Astrocyte of the spinal cord (primary cell): Measurements from ENCODE around the gene SOX6.

Experiments
- DNase-seq: peaks from one replicate; pipeline ENCODE4 v3.0.0; 2011; ENCODE audit warnings: low read depth, low spot score
- H3K4me3 ChIP-seq: 2 replicates; pipeline ENCODE4 v1.5.1; 2011; ENCODE audit warnings: low read depth, mild to moderate bottlenecking, low read length, moderate library complexity
- CTCF ChIP-seq: IDR thresholded peaks from 2 replicates; pipeline ENCODE4 v1.5.1; 2012; ENCODE audit warnings: low read depth, mild to moderate bottlenecking, low read length, inconsistent platforms
- in situ Hi-C: cut with HindIII; loops from 2 replicates; pipeline ENCODE4 v1.10.0; 2017; ENCODE audit warnings: low sequenced_read_pairs

The SOX6 gene

DNA sequence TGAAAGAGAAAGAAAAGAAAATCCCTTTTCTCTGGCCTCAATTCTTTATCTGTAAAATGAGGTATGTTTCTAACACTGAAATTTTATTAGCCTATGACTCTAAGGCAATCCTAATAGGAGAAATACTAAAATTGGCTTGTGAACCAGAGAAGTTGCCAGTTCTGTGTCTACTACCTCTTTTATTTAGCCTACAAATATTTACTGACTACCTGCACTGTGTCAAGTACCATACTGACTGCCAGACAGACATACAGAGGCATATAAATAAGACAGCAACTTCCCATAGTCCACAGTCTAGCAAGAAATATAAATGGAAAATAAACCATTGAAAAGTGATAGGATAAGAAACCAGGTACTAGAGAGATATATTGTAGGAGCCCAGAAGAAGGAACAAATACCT lies 2.4 kb upstream of the SOX6 start:
- no peak for TF ChIP-seq CTCF
- no peak for DNase-seq
- no peak overlapping the region for H3K4me3 ChIP-seq
- in situ Hi-C loops: no loop called here

DNA sequence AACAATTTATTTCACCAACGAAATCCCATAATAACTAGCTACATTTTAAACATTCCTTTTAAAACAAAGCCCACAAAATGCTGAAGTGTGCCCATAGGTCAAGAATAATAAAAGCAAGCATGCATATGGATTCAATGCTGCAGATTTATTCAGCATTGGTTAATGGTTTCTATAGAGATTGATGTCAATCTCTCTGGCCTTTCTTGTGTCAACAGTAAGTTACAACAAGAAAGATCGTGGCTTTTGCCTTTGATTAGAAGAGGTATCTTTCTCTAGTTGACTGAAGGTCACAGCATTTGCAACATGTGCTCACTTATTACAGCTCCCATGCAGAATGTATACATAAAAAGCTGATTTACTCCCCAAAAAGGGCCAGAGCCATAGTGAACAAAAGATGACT lies 1.4 kb upstream of the SOX6 start:
- TF ChIP-seq CTCF: no peak
- DNase-seq: no peak
- in situ Hi-C loops: no loop called here
- H3K4me3 ChIP-seq: no peak overlapping the region

- no peak for TF ChIP-seq CTCF
- in situ Hi-C loops: no loop called here
- no peak overlapping the region for H3K4me3 ChIP-seq
- DNase-seq: peak; percentile 45
Observed at GRCh38 chr11:16356761-16357393, 531 bp upstream of the SOX6 start.

GRCh38 chr11:16352707-16353106 lies 3.6 kb downstream of the SOX6 start:
- in situ Hi-C loops: no loop called here
- no peak for DNase-seq
- no peak for TF ChIP-seq CTCF
- H3K4me3 ChIP-seq: no peak overlapping the region

- no peak for DNase-seq
- in situ Hi-C loops: no loop called here
- TF ChIP-seq CTCF: no peak
- no peak overlapping the region for H3K4me3 ChIP-seq
Observed at GRCh38 chr11:16350125-16350524, 6.2 kb downstream of the SOX6 start.

GRCh38 chr11:16347928-16348685 lies 8.2 kb downstream of the SOX6 start:
- no peak overlapping the region for H3K4me3 ChIP-seq
- TF ChIP-seq CTCF: no peak
- in situ Hi-C loops: no loop called here
- peak; percentile 16 for DNase-seq
